ENCODE results near the gene MSMO1.

DNA sequence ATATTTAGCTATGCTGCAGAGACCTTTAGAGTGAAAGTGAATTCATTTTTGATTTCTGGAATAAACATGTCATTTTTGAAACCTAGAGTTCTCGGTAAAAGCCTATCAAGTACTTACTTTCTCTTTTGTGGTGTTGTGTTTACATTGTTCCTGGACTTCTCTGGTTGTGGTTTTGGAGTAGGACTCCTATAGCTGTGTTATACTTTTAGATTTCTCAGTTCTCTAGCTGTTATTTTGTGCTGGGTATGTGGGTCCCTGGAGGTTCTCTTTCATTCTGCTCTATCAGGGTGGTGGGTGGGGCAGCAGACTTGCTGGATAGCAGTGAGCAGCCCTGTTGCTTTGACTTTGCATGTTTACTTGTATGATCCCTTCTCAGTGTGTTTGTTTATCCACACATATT, 25.6 kb upstream of the MSMO1 start:
- TF ChIP-seq, protein P1, sequence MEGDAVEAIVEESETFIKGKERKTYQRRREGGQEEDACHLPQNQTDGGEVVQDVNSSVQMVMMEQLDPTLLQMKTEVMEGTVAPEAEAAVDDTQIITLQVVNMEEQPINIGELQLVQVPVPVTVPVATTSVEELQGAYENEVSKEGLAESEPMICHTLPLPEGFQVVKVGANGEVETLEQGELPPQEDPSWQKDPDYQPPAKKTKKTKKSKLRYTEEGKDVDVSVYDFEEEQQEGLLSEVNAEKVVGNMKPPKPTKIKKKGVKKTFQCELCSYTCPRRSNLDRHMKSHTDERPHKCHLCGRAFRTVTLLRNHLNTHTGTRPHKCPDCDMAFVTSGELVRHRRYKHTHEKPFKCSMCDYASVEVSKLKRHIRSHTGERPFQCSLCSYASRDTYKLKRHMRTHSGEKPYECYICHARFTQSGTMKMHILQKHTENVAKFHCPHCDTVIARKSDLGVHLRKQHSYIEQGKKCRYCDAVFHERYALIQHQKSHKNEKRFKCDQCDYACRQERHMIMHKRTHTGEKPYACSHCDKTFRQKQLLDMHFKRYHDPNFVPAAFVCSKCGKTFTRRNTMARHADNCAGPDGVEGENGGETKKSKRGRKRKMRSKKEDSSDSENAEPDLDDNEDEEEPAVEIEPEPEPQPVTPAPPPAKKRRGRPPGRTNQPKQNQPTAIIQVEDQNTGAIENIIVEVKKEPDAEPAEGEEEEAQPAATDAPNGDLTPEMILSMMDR (optimal IDR thresholded peaks at IDR 0.05 in 1 of 3, IDR thresholded peaks at IDR 0.05 in 1 of 3, conservative IDR thresholded peaks at IDR 0.05 in 1 of 3; ENCODE audit: extremely low read depth in 1 of 3, insufficient read depth in 2 of 3, low read length in 3 of 3): no peak
- TF ChIP-seq EZH2 (IDR thresholded peaks at IDR 0.05; ENCODE audit: low read length): no peak
